Endothelial cell of umbilical vein (primary cell): ENCODE data around the gene AUTS2. TPM values are rescaled to one million over a fixed set of nuclear protein-coding genes. Genes with fewer than 3 reads are reported as not detected.

Experiments used
- BruUV-seq: library from RNA; stranded (reverse); fragments of 400-500 nt; replicated peaks from 2 replicates; lab custom pipeline; 2021; lab: Mats Ljungman, UMichigan
- CTCF ChIA-PET: fragments of 300-600, 350-600 bp; sonication (Branson Sonifier 250); formaldehyde crosslinking; loops from one replicate; lab custom pipeline; 2021; ENCODE audit warnings: antibody characterized with exemption, inconsistent platforms; lab: Charles Lee
- POLR2A ChIA-PET: fragments of 300-600, 350-600 bp; sonication (Branson Sonifier 250); formaldehyde crosslinking; loops from one replicate; lab custom pipeline; 2021; ENCODE audit warnings: antibody characterized with exemption, inconsistent platforms; lab: Charles Lee
- DNase-seq: peaks from one replicate; pipeline ENCODE4 v3.0.0-alpha.2; 2011; ENCODE audit warnings: low read depth, low spot score
- FAIRE-seq: peaks from 2 replicates; lab custom pipeline; 2011; peaks lifted over from hg19 to GRCh38; lab: Jason Lieb, UNC
- H2AFZ ChIP-seq: 2 replicates; pipeline ENCODE4 v1.6.0; 2012; ENCODE audit warnings: low read depth, low read length, control low read depth, inconsistent platforms
- H3K27ac ChIP-seq: 2 replicates; pipeline ENCODE4 v1.5.1; 2011; ENCODE audit warnings: low read depth, mild to moderate bottlenecking, control low read depth, low read length, moderate library complexity; ENCODE audit not compliant: insufficient read depth
- H3K27me3 ChIP-seq, 2 experiments: 2 replicates each; pipeline versions ENCODE4 v1.6.0 to v1.6.1; 2011; ENCODE audit warnings: low read length in 2 of 2, mixed read lengths in 1 of 2; ENCODE audit not compliant: control insufficient read depth in 2 of 2, insufficient read depth in 2 of 2
- H3K36me3 ChIP-seq, 2 experiments: 2 replicates in 1 of 2; 3 replicates in 1 of 2; pipeline ENCODE4 v1.5.1; 2011; ENCODE audit warnings: low read length in 2 of 2, mild to moderate bottlenecking in 1 of 2, moderate library complexity in 1 of 2; ENCODE audit not compliant: control insufficient read depth in 2 of 2, insufficient read depth in 2 of 2; ENCODE audit errors: extremely low read depth in 1 of 2
- H3K4me1 ChIP-seq: 3 replicates; pipeline ENCODE4 v1.5.1; 2011; ENCODE audit warnings: mild to moderate bottlenecking, low read length; ENCODE audit not compliant: control insufficient read depth, insufficient read depth; ENCODE audit errors: extremely low read depth
- H3K4me2 ChIP-seq: 2 replicates; pipeline ENCODE4 v1.6.1; 2011; ENCODE audit warnings: low read length, control low read depth, mixed read lengths; ENCODE audit not compliant: insufficient read depth
- H3K4me3 ChIP-seq, 3 experiments: fragments of 200-600 bp in 1 of 3; sonication (generic), shearing (Covaris generic) in 1 of 3; replicated peaks in 1 of 3; 2 replicates each; pipeline ENCODE4 v1.5.1; 2011 to 2016; ENCODE audit warnings: control low read depth in 3 of 3, low read length in 3 of 3, mild to moderate bottlenecking in 2 of 3, inconsistent platforms in 1 of 3, low read depth in 1 of 3, moderate library complexity in 1 of 3; ENCODE audit not compliant: insufficient read depth in 1 of 3
- H3K79me2 ChIP-seq: 2 replicates; pipeline ENCODE4 v1.6.0; 2012; ENCODE audit warnings: low read length, inconsistent platforms; ENCODE audit not compliant: control insufficient read depth, insufficient read depth
- H3K9ac ChIP-seq: replicated peaks from 2 replicates; pipeline ENCODE3; 2011; ENCODE audit warnings: low read length, control low read depth; ENCODE audit not compliant: insufficient read depth; ENCODE audit errors: extremely low read depth
- H3K9me1 ChIP-seq: replicated peaks from 3 replicates; pipeline ENCODE4 v1.6.0; 2011; ENCODE audit warnings: mild to moderate bottlenecking, low read length; ENCODE audit not compliant: control insufficient read depth, insufficient read depth; ENCODE audit errors: extremely low read depth
- H3K9me3 ChIP-seq: replicated peaks from 2 replicates; pipeline ENCODE4 v1.5.1; 2012; ENCODE audit warnings: low read length, inconsistent platforms; ENCODE audit not compliant: control insufficient read depth, insufficient read depth
- H4K20me1 ChIP-seq: replicated peaks from 2 replicates; pipeline ENCODE3; 2011; ENCODE audit warnings: mild to moderate bottlenecking, low read length; ENCODE audit not compliant: control insufficient read depth, insufficient read depth; ENCODE audit errors: extremely low read depth
- CTCF ChIP-seq, 2 donors: IDR thresholded peaks; 1 replicate in 1 of 2; 2 replicates in 1 of 2; pipeline ENCODE4 v1.5.1; 2011; ENCODE audit warnings: low read length in 2 of 2, mild to moderate bottlenecking in 2 of 2, moderate library complexity in 2 of 2, control low read depth in 1 of 2, inconsistent platforms in 1 of 2, low read depth in 1 of 2; ENCODE audit not compliant: insufficient read depth in 1 of 2; ENCODE audit errors: extremely low read depth in 1 of 2
- EZH2 ChIP-seq: IDR thresholded peaks from 2 replicates; pipeline ENCODE4 v1.6.1; 2012; ENCODE audit warnings: borderline replicate concordance, low read depth, mild to moderate bottlenecking, moderate library complexity, low read length, inconsistent platforms; ENCODE audit not compliant: severe bottlenecking
- FOS ChIP-seq: IDR thresholded peaks from 2 replicates; pipeline ENCODE4 v1.6.1; 2011; ENCODE audit warnings: mild to moderate bottlenecking, low read length, moderate library complexity, borderline replicate concordance; ENCODE audit not compliant: insufficient read depth
- GATA2 ChIP-seq: IDR thresholded peaks from 2 replicates; pipeline ENCODE4 v1.7.0; 2011; ENCODE audit warnings: low read depth, mild to moderate bottlenecking, moderate library complexity, mixed read lengths, low read length; ENCODE audit not compliant: insufficient read length, insufficient read depth
- JUN ChIP-seq: IDR thresholded peaks from 2 replicates; pipeline ENCODE4 v1.6.1; 2011; ENCODE audit warnings: borderline replicate concordance, low read depth; ENCODE audit not compliant: insufficient read length, insufficient read depth
- MAX ChIP-seq: IDR thresholded peaks from 2 replicates; pipeline ENCODE4 v1.6.1; 2011; ENCODE audit not compliant: insufficient read depth, insufficient read length
- MYC ChIP-seq: IDR thresholded peaks from one replicate; pipeline ENCODE4 v1.6.1; 2011; ENCODE audit warnings: mild to moderate bottlenecking, low read depth, low read length
- POLR2A ChIP-seq: IDR thresholded peaks from 2 replicates; pipeline ENCODE4 v1.6.1; 2012; ENCODE audit warnings: low read depth, mild to moderate bottlenecking, control low read depth, low read length
- POLR2AphosphoS5 ChIP-seq: IDR thresholded peaks from 2 replicates; pipeline ENCODE4 v1.6.1; 2012; ENCODE audit warnings: low read depth, mild to moderate bottlenecking, control low read depth, low read length, moderate library complexity; ENCODE audit not compliant: insufficient read depth
- dilution Hi-C: fragments of 300-500 bp; cut with MboI; formaldehyde crosslinking; loops from one replicate; pipeline ENCODE4 v1.15.0; 2019; ENCODE audit warnings: low sequenced_read_pairs; ENCODE audit not compliant: extremely low pct_ligation_motif_present
- intact Hi-C: fragments of 100-400 bp; cut with micrococcal nuclease; formaldehyde crosslinking; loops from one replicate; pipeline ENCODE4 v1.10.0; 2022
- polyA plus RNA-seq, 4 experiments: library from polyadenylated mRNA; depleted of rRNA in 3 of 4; stranded (reverse) in 3 of 4; unstranded in 1 of 4; fragments of >200 nt; gene quantifications; 2 replicates each; pipeline versions ENCODE4 v1.2.1 to v1.2.3, GENCODE V29; 2011 to 2012; ENCODE audit warnings: missing spikeins in 1 of 4
- total RNA-seq: library from RNA; stranded (reverse); gene quantifications from 2 replicates; pipeline ENCODE4 v1.2.3, GENCODE V29; 2021

The AUTS2 gene
- total and polyA plus RNA-seq, 2 donors (not counting 3 experiments of a cell fraction or from before 2014, with no cell fraction given), result 0.59 to 8.0 TPM

GRCh38 chr7:69860486-69860885 is 262.2 kb downstream of the AUTS2 start:
- POLR2A ChIA-PET, result no interaction called here
- CTCF ChIA-PET, result no interaction called here

GRCh38 chr7:69860941-69861622 is 262.8 kb downstream of the AUTS2 start:
- ChIA-PET POLR2A (no interaction called here), CTCF (no interaction called here)
- H3K79me2 ChIP-seq, result no peaks in the 10 kb centered on the region
- H3K9ac ChIP-seq, result no peak overlapping the region
- H3K9me3 ChIP-seq, result no peaks in the 10 kb centered on the region
- H3K27me3 ChIP-seq, result no peaks in the 10 kb centered on the region
- intact Hi-C loops (no loop called here), dilution Hi-C loops (no loop called here)
- no peaks in the 10 kb centered on the region for H3K9me1 ChIP-seq
- no peaks in the 10 kb centered on the region for H4K20me1 ChIP-seq
- H3K4me2 ChIP-seq, result no peak overlapping the region
- no peak for FAIRE-seq
- TF ChIP-seq CTCF (IDR thresholded peaks at IDR 0.05; ENCODE audit: extremely low read depth in 1 of 2, insufficient read depth in 1 of 2, low read depth in 1 of 2, low read length in 2 of 2) (no peak), MYC (no peak), POLR2A (no peak), GATA2 (no peak), JUN (no peak), MAX (no peak), FOS (no peak), EZH2 (no peak), POLR2AphosphoS5 (no peak)
- no peak overlapping the region for H3K4me3 ChIP-seq
- no peak for DNase-seq
- no TSS peak for BruUV-seq
- H3K36me3 ChIP-seq, result no peaks in the 10 kb centered on the region
- H3K4me1 ChIP-seq, result no peaks in the 10 kb centered on the region
- no peak overlapping the region for H3K27ac ChIP-seq
- H2AFZ ChIP-seq, result no peak overlapping the region

More at GRCh38 chr7:69860486-69860885, 262.2 kb downstream of the AUTS2 start:
- TF ChIP-seq JUN, result no peak
- no peak for TF ChIP-seq FOS
- Histone ChIP-seq H3K27me3 (no peaks in the 10 kb centered on the region), H2AFZ (no peak overlapping the region), H4K20me1 (no peaks in the 10 kb centered on the region), H3K36me3 (no peaks in the 10 kb centered on the region), H3K4me1 (no peaks in the 10 kb centered on the region), H3K79me2 (no peaks in the 10 kb centered on the region), H3K4me2 (no peak overlapping the region), H3K9me1 (no peaks in the 10 kb centered on the region), H3K27ac (no peak overlapping the region), H3K9ac (no peak overlapping the region), H3K9me3 (no peaks in the 10 kb centered on the region), H3K4me3 (no peak overlapping the region)
- dilution Hi-C loops, result no loop called here
- intact Hi-C loops, result no loop called here
- BruUV-seq, result no TSS peak
- no peak for DNase-seq
- no peak for FAIRE-seq
